ENCODE data around the gene CERS6. TPM values are rescaled to one million over a fixed set of nuclear protein-coding genes. Genes with fewer than 3 reads are reported as not detected.
"Not testable (repeated sequence)": the region's sequence is repeated elsewhere in the genome, so short reads cannot be mapped to it uniquely, and the experiment has no call there.

CERS6 gene
- total RNA-seq, 1 experiment from 2014 or later, result 30.3 TPM

GRCh38 chr2:168655207-168655606 lies 199.1 kb downstream of the CERS6 start:
- ATAC-seq (no peak), DNase-seq (ENCODE audit: low read depth, low spot score) (no peak)
- no TSS peak for BruUV-seq (replicated peaks)
- Histone ChIP-seq H3K4me3 (ENCODE audit: low read depth in 2 of 2, low read length in 2 of 2) (no peak overlapping the region), H3K36me3 (ENCODE audit: control insufficient read depth, insufficient read depth, low read length) (no peaks in the 10 kb centered on the region), H3K4me1 (ENCODE audit: control insufficient read depth, insufficient read depth, low read length) (no peaks in the 10 kb centered on the region), H3K9me3 (ENCODE audit: control insufficient read depth, insufficient read depth, low read depth, low read length) (no peaks in the 10 kb centered on the region), H3K27me3 (ENCODE audit: control insufficient read depth, insufficient read depth, low read length) (no peaks in the 10 kb centered on the region), H3K27ac (ENCODE audit: low read length) (no peak overlapping the region)
- ChIA-PET POLR2A (no interaction called here), CTCF (no interaction called here)
- in situ Hi-C loops (cut with HindIII; ENCODE audit: low pct_unique_long_range_greater_than_20kb, low sequenced_read_pairs), result no loop called here
- TF ChIP-seq SIN3A (IDR thresholded peaks at IDR 0.05; ENCODE audit: borderline replicate concordance, insufficient read depth, low read depth, low read length), result no peak
- intact Hi-C loops (cut with micrococcal nuclease; ENCODE audit: unreplicated experiment), result no loop called here

GRCh38 chr2:168657378-168657777 lies 201.3 kb downstream of the CERS6 start:
- in situ Hi-C loops (cut with HindIII; ENCODE audit: low pct_unique_long_range_greater_than_20kb, low sequenced_read_pairs); POLR2A ChIA-PET; H3K4me3 ChIP-seq (ENCODE audit: low read depth in 2 of 2, low read length in 2 of 2); H3K4me1 ChIP-seq (ENCODE audit: control insufficient read depth, insufficient read depth, low read length); ATAC-seq; intact Hi-C loops (cut with micrococcal nuclease; ENCODE audit: unreplicated experiment); H3K27ac ChIP-seq (ENCODE audit: low read length); BruUV-seq (replicated peaks); DNase-seq (ENCODE audit: low read depth, low spot score); H3K9me3 ChIP-seq (ENCODE audit: control insufficient read depth, insufficient read depth, low read depth, low read length); CTCF ChIA-PET; H3K27me3 ChIP-seq (ENCODE audit: control insufficient read depth, insufficient read depth, low read length); H3K36me3 ChIP-seq (ENCODE audit: control insufficient read depth, insufficient read depth, low read length): not testable (repeated sequence)

- Histone ChIP-seq H3K36me3 (ENCODE audit: control insufficient read depth, insufficient read depth, low read length) (no peaks in the 10 kb centered on the region), H3K27me3 (ENCODE audit: control insufficient read depth, insufficient read depth, low read length) (no peaks in the 10 kb centered on the region), H3K4me3 (ENCODE audit: low read depth in 2 of 2, low read length in 2 of 2) (no peak overlapping the region), H3K9me3 (ENCODE audit: control insufficient read depth, insufficient read depth, low read depth, low read length) (no peaks in the 10 kb centered on the region), H3K27ac (ENCODE audit: low read length) (no peak overlapping the region), H3K4me1 (ENCODE audit: control insufficient read depth, insufficient read depth, low read length) (no peaks in the 10 kb centered on the region)
- ATAC-seq (no peak), DNase-seq (ENCODE audit: low read depth, low spot score) (no peak)
- POLR2A ChIA-PET, result no interaction called here
- no peak for TF ChIP-seq CTCF (IDR thresholded peaks at IDR 0.05)
- TF ChIP-seq SIN3A (IDR thresholded peaks at IDR 0.05; ENCODE audit: borderline replicate concordance, insufficient read depth, low read depth, low read length), result no peak
- no peak for TF ChIP-seq TCF7L2 (IDR thresholded peaks at IDR 0.05; ENCODE audit: low read depth, low read length)
- no peak for TF ChIP-seq REST (IDR thresholded peaks at IDR 0.05; ENCODE audit: insufficient read depth in 1 of 2, low read depth in 2 of 2, low read length in 1 of 2)
- TF ChIP-seq POLR2AphosphoS5 (IDR thresholded peaks at IDR 0.05; ENCODE audit: low read depth, low read length), result no peak
- in situ Hi-C loops (cut with HindIII; ENCODE audit: low pct_unique_long_range_greater_than_20kb, low sequenced_read_pairs) (no loop called here), intact Hi-C loops (cut with micrococcal nuclease; ENCODE audit: unreplicated experiment) (no loop called here)
- no TSS peak for BruUV-seq (replicated peaks)
- CTCF ChIA-PET, result no interaction called here
These were observed 202.6 kb downstream of the CERS6 start for GRCh38 chr2:168658706-168659105.
